NOMO-1 treated with dmso at 0.1 percent for 144 hours (cell line): ENCODE data around the gene GNAQ.

Source experiments
- DNase-seq: peaks from one replicate; lab custom pipeline; 2025; ENCODE audit not compliant: unreplicated experiment; lab: John Stamatoyannopoulos, UW

GNAQ gene

GRCh38 chr9:77667151-77667550 lies 364.5 kb downstream of the GNAQ start:
- DNase-seq, result no peak
